ENCODE results near the gene WSCD2. TPM values are rescaled to one million over a fixed set of nuclear protein-coding genes. Genes with fewer than 3 reads are reported as not detected.

WSCD2 gene
- total and polyA plus RNA-seq, 2 donors (not counting 1 experiment from before 2014, with no cell fraction given) = 1.1 to 5.9 TPM

DNA sequence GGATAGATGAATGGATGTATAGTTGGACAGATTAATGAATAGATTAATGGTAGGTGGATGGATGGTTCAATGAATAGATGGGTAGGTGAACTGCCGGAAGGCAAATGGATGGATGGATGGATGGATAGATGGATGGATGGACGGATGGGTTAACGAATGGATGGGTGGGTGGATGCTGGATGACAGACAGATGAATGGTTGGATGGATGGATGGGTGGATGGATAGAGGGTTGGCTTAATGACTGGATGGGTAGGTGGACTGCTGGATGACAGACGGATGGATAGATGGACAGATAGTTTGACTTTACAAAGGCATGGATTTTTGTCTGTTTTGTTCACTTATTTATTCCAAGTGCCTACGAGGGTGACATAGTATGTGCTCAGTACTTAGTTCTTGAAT lies 64.4 kb downstream of the WSCD2 start:
- Mint-ChIP-seq H3K4me3 (no peak overlapping the region), H3K9me3 (ENCODE audit: insufficient read depth) (no peaks in the 10 kb centered on the region), H3K27me3 (peaks cover 3% of the 10 kb centered on the region), H3K4me1 (peaks cover 11% of the 10 kb centered on the region), H3K27ac (no peak overlapping the region)
- Histone ChIP-seq H3K4me1 (ENCODE audit: control insufficient read depth in 2 of 2, insufficient read depth in 2 of 2, low read length in 2 of 2) (peaks cover 0 to 3% of the 10 kb centered on the region in 2 donors), H3K27ac (ENCODE audit: low read length in 2 of 2) (no peak overlapping the region), H3K9me3 (ENCODE audit: control extremely low read depth in 1 of 3, control insufficient read depth in 2 of 3, insufficient read depth in 1 of 3, low read length in 2 of 3) (no peaks in the 10 kb centered on the region), H3K79me2 (ENCODE audit: control insufficient read depth, insufficient read depth, low read length) (no peaks in the 10 kb centered on the region), H3K27me3 (replicated peaks in 1 of 4; ENCODE audit: control extremely low read depth in 1 of 4, control insufficient read depth in 3 of 4, insufficient read depth in 4 of 4, low read length in 3 of 4) (no peaks in the 10 kb centered on the region), H2AFZ (ENCODE audit: insufficient read depth, low read depth, low read length, poor library complexity, severe bottlenecking) (no peak overlapping the region), H3K9ac (ENCODE audit: low read length) (no peak overlapping the region), H4K20me1 (ENCODE audit: control insufficient read depth, insufficient read depth, low read length, poor library complexity, severe bottlenecking) (no peaks in the 10 kb centered on the region), H3K4me2 (replicated peaks; ENCODE audit: low read depth, low read length, poor library complexity, severe bottlenecking) (no peak overlapping the region), H3K36me3 (replicated peaks in 1 of 2; ENCODE audit: control extremely low read depth in 1 of 2, control insufficient read depth in 1 of 2, extremely low read depth in 1 of 2, insufficient read depth in 2 of 2, low read length in 1 of 2) (no peaks in the 10 kb centered on the region), H3K4me3 (ENCODE audit: control extremely low read depth in 1 of 5, extremely low read depth in 1 of 5, insufficient read depth in 1 of 5, low read depth in 2 of 5, low read length in 4 of 5) (no peak overlapping the region)
- no peak for DNase-seq
- ATAC-seq (ENCODE audit: low read depth) = no peak
- TF ChIP-seq EZH2 (IDR thresholded peaks at IDR 0.05; ENCODE audit: borderline replicate concordance, insufficient read depth, low read depth, low read length, poor library complexity, severe bottlenecking) = no peak
- TF ChIP-seq, protein P1, sequence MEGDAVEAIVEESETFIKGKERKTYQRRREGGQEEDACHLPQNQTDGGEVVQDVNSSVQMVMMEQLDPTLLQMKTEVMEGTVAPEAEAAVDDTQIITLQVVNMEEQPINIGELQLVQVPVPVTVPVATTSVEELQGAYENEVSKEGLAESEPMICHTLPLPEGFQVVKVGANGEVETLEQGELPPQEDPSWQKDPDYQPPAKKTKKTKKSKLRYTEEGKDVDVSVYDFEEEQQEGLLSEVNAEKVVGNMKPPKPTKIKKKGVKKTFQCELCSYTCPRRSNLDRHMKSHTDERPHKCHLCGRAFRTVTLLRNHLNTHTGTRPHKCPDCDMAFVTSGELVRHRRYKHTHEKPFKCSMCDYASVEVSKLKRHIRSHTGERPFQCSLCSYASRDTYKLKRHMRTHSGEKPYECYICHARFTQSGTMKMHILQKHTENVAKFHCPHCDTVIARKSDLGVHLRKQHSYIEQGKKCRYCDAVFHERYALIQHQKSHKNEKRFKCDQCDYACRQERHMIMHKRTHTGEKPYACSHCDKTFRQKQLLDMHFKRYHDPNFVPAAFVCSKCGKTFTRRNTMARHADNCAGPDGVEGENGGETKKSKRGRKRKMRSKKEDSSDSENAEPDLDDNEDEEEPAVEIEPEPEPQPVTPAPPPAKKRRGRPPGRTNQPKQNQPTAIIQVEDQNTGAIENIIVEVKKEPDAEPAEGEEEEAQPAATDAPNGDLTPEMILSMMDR (IDR thresholded peaks at IDR 0.05) = no peak
- POLR2A ChIA-PET = no interaction called here
- intact Hi-C loops (cut with micrococcal nuclease) = loop anchor here (5.0 kb wide), 1 partner anchor 201 kb away; no protein-coding TSS in a partner anchor
- 96% methylated on average over 4 of the region's 5 CpGs for WGBS (ENCODE audit: insufficient coverage)
- CTCF ChIA-PET = interaction anchor here (1.1 to 2.5 kb wide), 3 partner anchors 93 to 129 kb away, joined by 5 to 14 read pairs (median 7); no protein-coding TSS in a partner anchor

GRCh38 chr12:108193917-108194316 lies 64.8 kb downstream of the WSCD2 start:
- no peak overlapping the region for H3K4me3 Mint-ChIP-seq
- peaks cover 0 to 3% of the 10 kb centered on the region in 2 donors for H3K4me1 ChIP-seq (ENCODE audit: control insufficient read depth in 2 of 2, insufficient read depth in 2 of 2, low read length in 2 of 2)
- 60% methylated on average over 1 of the region's 2 CpGs for WGBS (ENCODE audit: insufficient coverage)
- no peaks in the 10 kb centered on the region for H3K36me3 ChIP-seq (replicated peaks in 1 of 2; ENCODE audit: control extremely low read depth in 1 of 2, control insufficient read depth in 1 of 2, extremely low read depth in 1 of 2, insufficient read depth in 2 of 2, low read length in 1 of 2)
- no peaks in the 10 kb centered on the region for H3K79me2 ChIP-seq (ENCODE audit: control insufficient read depth, insufficient read depth, low read length)
- H3K9me3 ChIP-seq (ENCODE audit: control extremely low read depth in 1 of 3, control insufficient read depth in 2 of 3, insufficient read depth in 1 of 3, low read length in 2 of 3) = no peaks in the 10 kb centered on the region
- H3K27me3 ChIP-seq (replicated peaks in 1 of 4; ENCODE audit: control extremely low read depth in 1 of 4, control insufficient read depth in 3 of 4, insufficient read depth in 4 of 4, low read length in 3 of 4) = no peaks in the 10 kb centered on the region
- intact Hi-C loops (cut with micrococcal nuclease) = loop anchor here (1.0 to 5.0 kb wide), 2 partner anchors 95 to 202 kb away; no protein-coding TSS in a partner anchor
- POLR2A ChIA-PET = no interaction called here
- H4K20me1 ChIP-seq (ENCODE audit: control insufficient read depth, insufficient read depth, low read length, poor library complexity, severe bottlenecking) = no peaks in the 10 kb centered on the region
- no peak overlapping the region for H3K27ac ChIP-seq (ENCODE audit: low read length in 2 of 2)
- ATAC-seq (ENCODE audit: low read depth) = no peak
- no peak for TF ChIP-seq EZH2 (IDR thresholded peaks at IDR 0.05; ENCODE audit: borderline replicate concordance, insufficient read depth, low read depth, low read length, poor library complexity, severe bottlenecking)
- TF ChIP-seq, protein P1 (IDR thresholded peaks at IDR 0.05) = peak; percentile 66
- no peak overlapping the region for H3K4me2 ChIP-seq (replicated peaks; ENCODE audit: low read depth, low read length, poor library complexity, severe bottlenecking)
- H3K4me3 ChIP-seq (ENCODE audit: control extremely low read depth in 1 of 5, extremely low read depth in 1 of 5, insufficient read depth in 1 of 5, low read depth in 2 of 5, low read length in 4 of 5) = no peak overlapping the region
- H3K4me1 Mint-ChIP-seq = peaks cover 11% of the 10 kb centered on the region
- H2AFZ ChIP-seq (ENCODE audit: insufficient read depth, low read depth, low read length, poor library complexity, severe bottlenecking) = no peak overlapping the region
- no peaks in the 10 kb centered on the region for H3K9me3 Mint-ChIP-seq (ENCODE audit: insufficient read depth)
- no peak overlapping the region for H3K9ac ChIP-seq (ENCODE audit: low read length)
- CTCF ChIA-PET = interaction anchor here (1.0 to 2.5 kb wide), 7 partner anchors 26 to 129 kb away, joined by 3 to 14 read pairs (median 5); no protein-coding TSS in a partner anchor
- no peak overlapping the region for H3K27ac Mint-ChIP-seq
- H3K27me3 Mint-ChIP-seq = peaks cover 3% of the 10 kb centered on the region
- DNase-seq = peak; percentile 44
